Stimulated activated naive CD8-positive, alpha-beta T cell treated with anti-CD3 and anti-CD28 coated beads, Interleukin-15, Interleukin-2, amounts not matched to agents 100 ng/mL and 50 ng/mL, for 24 hours (primary cell): ENCODE results near the gene ZNF718.
"Not testable (repeated sequence)": the region's sequence is repeated elsewhere in the genome, so short reads cannot be mapped to it uniquely, and the experiment has no call there.

Source experiments
- H3K27ac Mint-ChIP-seq: one replicate; pipeline ENCODE4 v1.8.0; 2021; ENCODE audit warnings: mild to moderate bottlenecking, mixed read lengths
- H3K27me3 Mint-ChIP-seq: one replicate; pipeline ENCODE4 v1.8.0; 2021; ENCODE audit warnings: mixed read lengths
- H3K36me3 Mint-ChIP-seq: one replicate; pipeline ENCODE4 v1.8.0; 2021; ENCODE audit warnings: low read depth, mixed read lengths
- H3K4me1 Mint-ChIP-seq: one replicate; pipeline ENCODE4 v1.8.0; 2021; ENCODE audit warnings: low read depth, mixed read lengths
- H3K4me3 Mint-ChIP-seq: one replicate; pipeline ENCODE4 v1.8.0; 2021; ENCODE audit warnings: mild to moderate bottlenecking, mixed read lengths
- H3K9me3 Mint-ChIP-seq: one replicate; pipeline ENCODE4 v1.8.0; 2021; ENCODE audit warnings: mixed read lengths

The ZNF718 gene

DNA sequence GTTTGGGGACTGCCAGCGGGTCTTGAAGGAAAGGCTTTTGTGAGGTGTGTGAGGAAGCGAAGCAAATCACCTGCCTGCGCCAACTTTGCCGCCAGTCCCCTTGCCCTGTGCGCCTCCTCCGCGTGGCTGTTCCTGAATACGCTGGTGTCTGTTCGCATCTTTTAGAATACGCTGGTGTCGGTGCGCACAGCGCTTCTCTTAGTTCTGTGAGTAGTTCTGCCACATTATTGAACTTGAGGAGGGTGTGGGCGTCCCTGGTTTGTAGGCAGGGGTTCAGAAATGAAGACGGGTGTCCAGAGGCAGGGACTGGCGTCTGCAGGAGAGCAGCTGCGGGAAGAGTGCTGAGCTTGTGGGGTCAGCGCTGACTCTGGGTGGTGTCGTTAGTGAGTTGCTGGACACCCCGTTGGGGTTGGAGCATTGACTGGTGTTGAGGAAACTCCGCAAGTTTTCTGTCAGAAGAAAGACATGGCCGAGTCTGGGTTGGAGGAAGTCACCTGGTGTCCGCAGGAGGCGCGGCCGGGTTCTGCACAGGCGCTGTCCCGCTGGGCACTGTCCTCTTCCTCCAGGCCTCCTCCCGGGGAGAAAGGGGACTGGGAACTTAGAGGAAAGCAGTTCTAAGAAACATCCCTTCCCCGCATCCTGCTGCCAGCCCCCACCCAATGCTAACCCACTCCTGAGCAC lies 930 bp downstream of the ZNF718 start:
- Mint-ChIP-seq H3K27me3 (no peaks in the 10 kb centered on the region), H3K4me3 (peak overlapping the region; percentile 99), H3K27ac (peak overlapping the region; percentile 99), H3K36me3 (peaks cover 73% of the 10 kb centered on the region), H3K9me3 (peaks cover 17% of the 10 kb centered on the region), H3K4me1 (peaks cover 37% of the 10 kb centered on the region)

DNA sequence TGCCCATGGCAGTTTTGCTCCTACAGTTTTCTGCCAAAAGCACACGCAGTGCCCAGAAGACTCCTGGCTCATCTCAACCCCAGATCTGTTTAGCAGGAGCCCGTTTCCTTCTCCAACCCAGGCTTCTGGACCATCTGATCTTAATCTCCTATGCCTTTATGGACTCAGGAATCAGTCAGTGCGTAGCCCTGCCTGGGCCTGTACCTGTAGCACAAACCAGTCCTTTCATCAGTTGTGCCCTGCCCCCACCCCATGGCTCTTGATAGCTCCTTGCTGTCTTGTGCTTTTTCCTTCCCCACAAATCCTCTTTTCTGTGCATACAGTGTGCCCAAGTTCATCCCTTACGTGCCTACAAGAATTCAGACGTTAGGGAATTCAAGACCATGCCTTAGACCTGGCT lies 1.5 kb downstream of the ZNF718 start:
- H3K9me3 Mint-ChIP-seq: peaks cover 15% of the 10 kb centered on the region
- peaks cover 31% of the 10 kb centered on the region for H3K4me1 Mint-ChIP-seq
- peaks cover 74% of the 10 kb centered on the region for H3K36me3 Mint-ChIP-seq
- peak overlapping the region; percentile 99 for H3K27ac Mint-ChIP-seq
- H3K27me3 Mint-ChIP-seq: no peaks in the 10 kb centered on the region
- H3K4me3 Mint-ChIP-seq: peak overlapping the region; percentile 99

DNA sequence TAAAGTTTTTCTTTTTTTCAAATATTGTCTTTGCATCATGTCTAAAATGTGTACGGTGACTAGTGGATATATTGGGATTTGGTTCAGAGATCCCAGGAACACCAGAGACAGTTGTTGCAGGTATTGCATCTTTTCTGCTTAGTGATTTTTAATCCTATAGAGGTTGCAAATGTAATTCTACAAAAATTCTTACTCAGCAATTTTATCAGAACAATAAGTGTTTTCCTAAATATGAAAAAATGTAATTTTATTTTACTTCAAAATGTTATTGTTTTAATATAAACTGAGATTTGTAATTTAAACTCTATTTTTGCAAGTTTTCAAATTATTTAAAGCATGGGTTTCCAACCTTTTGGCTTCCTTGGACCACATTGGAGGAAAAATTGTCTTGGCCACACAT lies 8.2 kb downstream of the ZNF718 start:
- Mint-ChIP-seq H3K36me3 (peaks cover 72% of the 10 kb centered on the region), H3K27me3 (no peaks in the 10 kb centered on the region), H3K27ac (no peak overlapping the region), H3K4me1 (peaks cover 4% of the 10 kb centered on the region), H3K4me3 (no peak overlapping the region), H3K9me3 (peaks cover 13% of the 10 kb centered on the region)

DNA sequence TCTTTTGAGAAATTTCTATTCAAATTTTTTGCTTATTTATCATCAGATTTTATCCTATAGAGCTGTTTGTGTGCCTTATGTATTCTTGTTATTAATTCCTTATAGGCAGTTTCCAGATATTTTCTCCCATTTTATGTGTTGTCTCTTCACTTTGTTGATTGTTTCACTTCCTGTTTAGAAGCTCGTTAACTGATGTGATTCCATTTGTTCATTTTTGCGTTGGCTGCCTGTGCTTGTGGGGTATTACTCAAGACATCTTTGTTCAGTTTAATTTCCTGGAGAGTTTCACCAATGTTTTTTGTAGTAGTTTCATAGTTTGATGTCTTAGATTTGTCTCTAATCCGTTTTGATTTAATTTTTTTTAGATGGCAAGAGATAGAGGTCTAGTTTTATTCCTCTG lies 14.6 kb downstream of the ZNF718 start:
- H3K27ac Mint-ChIP-seq: no peak overlapping the region
- peaks cover 37% of the 10 kb centered on the region for H3K9me3 Mint-ChIP-seq
- peaks cover 93% of the 10 kb centered on the region for H3K36me3 Mint-ChIP-seq
- peaks cover 4% of the 10 kb centered on the region for H3K4me1 Mint-ChIP-seq
- no peak overlapping the region for H3K4me3 Mint-ChIP-seq
- no peaks in the 10 kb centered on the region for H3K27me3 Mint-ChIP-seq

DNA sequence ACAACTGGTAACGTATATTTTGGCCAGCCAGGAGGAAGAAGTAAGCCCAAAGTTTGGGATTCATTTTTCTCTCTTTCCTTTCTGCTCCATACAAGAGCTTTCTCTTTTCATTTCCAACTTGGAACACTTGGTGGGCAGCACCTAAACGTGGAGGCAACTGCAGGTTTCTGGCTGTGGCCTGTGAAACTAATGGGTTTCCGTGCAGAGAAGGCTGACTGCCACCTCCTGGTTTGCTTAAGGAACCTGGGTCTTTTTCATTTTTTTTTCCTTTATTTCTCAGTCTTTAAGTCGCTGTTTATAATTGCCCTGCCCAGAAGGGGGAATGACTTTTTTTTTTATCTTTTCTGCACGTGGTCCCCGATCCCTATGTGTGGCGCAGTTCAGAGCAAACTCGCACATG lies 15.4 kb downstream of the ZNF718 start:
- H3K27ac Mint-ChIP-seq: no peak overlapping the region
- H3K36me3 Mint-ChIP-seq: peaks cover 94% of the 10 kb centered on the region
- H3K9me3 Mint-ChIP-seq: peaks cover 37% of the 10 kb centered on the region
- no peaks in the 10 kb centered on the region for H3K27me3 Mint-ChIP-seq
- peaks cover 4% of the 10 kb centered on the region for H3K4me1 Mint-ChIP-seq
- H3K4me3 Mint-ChIP-seq: no peak overlapping the region

DNA sequence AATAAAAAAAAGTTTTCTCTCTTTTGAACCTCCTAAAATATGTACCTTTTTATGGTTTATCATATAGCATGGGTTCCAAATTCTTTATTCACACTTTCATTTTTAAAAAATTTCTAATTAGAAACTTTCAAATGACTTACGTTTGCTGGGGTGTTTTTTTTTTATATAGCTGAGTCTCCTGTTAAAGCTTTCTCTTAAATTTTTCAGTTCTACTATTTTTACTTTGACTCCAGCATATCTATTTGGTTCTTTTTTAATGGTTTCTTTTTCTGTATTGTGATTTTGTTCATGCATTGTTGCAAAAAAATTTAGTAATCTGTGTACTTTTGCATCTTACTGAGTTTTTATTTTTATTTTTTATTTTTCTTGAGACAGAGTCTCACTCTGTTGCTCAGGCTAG lies 22.3 kb downstream of the ZNF718 start:
- H3K27me3 Mint-ChIP-seq: no peaks in the 10 kb centered on the region
- peaks cover 24% of the 10 kb centered on the region for H3K9me3 Mint-ChIP-seq
- H3K36me3 Mint-ChIP-seq: peaks cover 77% of the 10 kb centered on the region
- H3K27ac Mint-ChIP-seq: no peak overlapping the region
- H3K4me1 Mint-ChIP-seq: no peaks in the 10 kb centered on the region
- no peak overlapping the region for H3K4me3 Mint-ChIP-seq

DNA sequence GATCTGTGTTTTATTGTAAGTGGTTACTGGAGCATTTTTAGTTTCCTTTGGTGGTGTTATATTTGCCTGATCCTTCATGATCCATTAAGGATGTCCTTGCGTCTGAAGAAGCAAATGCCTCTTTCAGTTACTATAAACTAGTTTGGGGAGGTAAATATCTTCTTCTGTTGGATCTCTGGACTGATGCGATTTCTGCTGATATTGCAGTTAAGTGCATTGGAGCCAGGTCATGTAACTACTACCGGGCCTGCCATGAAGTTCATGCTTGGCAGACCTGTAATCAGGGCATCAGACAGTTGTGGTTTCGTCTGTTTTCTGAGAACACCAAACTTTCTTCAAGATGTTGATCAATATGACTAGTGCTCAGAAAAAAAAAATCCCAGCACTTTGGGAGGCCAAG lies 22.9 kb downstream of the ZNF718 start:
- Mint-ChIP-seq H3K9me3 (peaks cover 25% of the 10 kb centered on the region), H3K36me3 (peaks cover 72% of the 10 kb centered on the region)

DNA sequence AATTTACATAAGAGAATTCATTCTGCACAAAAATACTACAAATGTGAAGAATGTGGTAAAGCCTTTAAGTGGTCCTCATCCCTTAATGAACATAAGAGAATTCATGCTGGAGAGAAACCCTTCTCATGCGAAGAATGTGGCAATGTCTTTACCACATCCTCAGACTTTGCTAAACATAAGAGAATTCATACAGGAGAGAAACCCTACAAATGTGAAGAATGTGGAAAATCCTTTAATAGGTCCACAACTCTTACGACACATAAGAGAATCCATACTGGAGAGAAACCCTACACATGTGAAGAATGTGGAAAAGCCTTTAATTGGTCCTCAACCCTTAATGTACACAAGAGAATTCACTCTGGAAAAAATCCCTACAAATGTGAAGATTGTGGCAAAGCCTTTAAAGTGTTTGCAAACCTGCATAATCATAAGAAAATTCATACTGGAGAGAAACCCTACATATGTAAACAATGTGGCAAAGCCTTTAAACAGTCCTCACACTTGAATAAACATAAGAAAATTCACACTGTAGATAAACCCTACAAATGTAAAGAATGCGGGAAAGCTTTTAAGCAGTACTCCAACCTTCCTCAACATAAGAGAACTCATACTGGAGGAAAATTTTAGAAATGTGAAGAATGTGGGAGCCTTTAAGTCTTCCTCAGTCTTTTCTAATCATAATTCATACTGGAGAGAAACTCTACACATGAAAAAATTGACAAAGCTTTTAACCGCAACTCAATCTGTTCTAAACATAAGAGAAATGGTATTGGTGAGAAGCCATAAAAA lies 37.4 kb downstream of the ZNF718 start:
- H3K9me3 Mint-ChIP-seq: peaks cover 31% of the 10 kb centered on the region
- H3K27ac Mint-ChIP-seq: no peak overlapping the region
- no peak overlapping the region for H3K4me3 Mint-ChIP-seq
- H3K27me3 Mint-ChIP-seq: no peaks in the 10 kb centered on the region
- H3K4me1 Mint-ChIP-seq: no peaks in the 10 kb centered on the region
- peaks cover 59% of the 10 kb centered on the region for H3K36me3 Mint-ChIP-seq

More for the DNA sequence above, 22.9 kb downstream of the ZNF718 start:
- Mint-ChIP-seq H3K4me1 (no peaks in the 10 kb centered on the region), H3K4me3 (no peak overlapping the region), H3K27ac (no peak overlapping the region), H3K27me3 (no peaks in the 10 kb centered on the region)

DNA sequence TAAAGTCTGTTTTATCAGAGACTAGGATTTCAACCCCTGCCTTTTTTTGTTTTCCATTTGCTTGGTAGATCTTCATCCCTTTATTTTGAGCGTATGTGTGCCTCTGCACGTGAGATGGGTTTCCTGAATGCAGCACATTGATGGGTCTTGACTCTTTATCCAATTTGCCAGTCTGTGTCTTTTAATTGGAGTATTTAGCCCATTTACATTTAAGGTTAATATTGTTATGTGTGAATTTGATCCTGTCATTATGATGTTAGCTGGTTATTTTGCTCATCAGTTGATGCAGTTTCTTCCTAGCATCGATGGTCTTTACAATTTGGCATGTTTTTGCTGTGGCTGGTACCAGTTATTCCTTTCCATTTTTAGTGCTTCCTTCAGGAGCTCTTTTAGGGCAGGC lies 45.3 kb downstream of the ZNF718 start:
- peaks cover 43% of the 10 kb centered on the region for H3K9me3 Mint-ChIP-seq
- not testable (repeated sequence) for H3K4me1 Mint-ChIP-seq
- peaks cover 54% of the 10 kb centered on the region for H3K36me3 Mint-ChIP-seq

DNA sequence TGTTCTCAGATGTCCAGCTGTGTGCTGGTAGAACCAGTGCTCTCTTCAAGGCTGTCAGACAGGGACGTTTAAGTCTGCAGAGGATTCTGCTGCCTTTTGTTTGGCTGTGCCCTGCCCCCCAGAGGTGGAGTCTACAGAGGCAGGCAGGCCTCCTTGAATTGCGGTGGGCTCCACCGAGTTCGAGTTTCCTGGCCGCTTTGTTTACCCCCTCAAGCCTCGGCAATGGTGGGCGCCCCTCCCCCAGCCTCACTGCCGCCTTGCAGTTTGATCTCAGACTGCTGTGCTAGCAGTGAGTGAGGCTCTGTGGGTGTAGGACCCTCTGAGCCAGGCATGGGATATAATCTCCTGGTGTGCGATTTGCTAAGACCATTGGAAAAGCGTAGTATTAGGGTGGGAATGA lies 47.0 kb downstream of the ZNF718 start:
- H3K9me3 Mint-ChIP-seq: peaks cover 53% of the 10 kb centered on the region
- H3K4me3 Mint-ChIP-seq, H3K27ac Mint-ChIP-seq, H3K27me3 Mint-ChIP-seq, H3K4me1 Mint-ChIP-seq: not testable (repeated sequence)
- peaks cover 64% of the 10 kb centered on the region for H3K36me3 Mint-ChIP-seq

More for the DNA sequence above, 45.3 kb downstream of the ZNF718 start:
- not testable (repeated sequence) for H3K27ac Mint-ChIP-seq, H3K4me3 Mint-ChIP-seq, H3K27me3 Mint-ChIP-seq

DNA sequence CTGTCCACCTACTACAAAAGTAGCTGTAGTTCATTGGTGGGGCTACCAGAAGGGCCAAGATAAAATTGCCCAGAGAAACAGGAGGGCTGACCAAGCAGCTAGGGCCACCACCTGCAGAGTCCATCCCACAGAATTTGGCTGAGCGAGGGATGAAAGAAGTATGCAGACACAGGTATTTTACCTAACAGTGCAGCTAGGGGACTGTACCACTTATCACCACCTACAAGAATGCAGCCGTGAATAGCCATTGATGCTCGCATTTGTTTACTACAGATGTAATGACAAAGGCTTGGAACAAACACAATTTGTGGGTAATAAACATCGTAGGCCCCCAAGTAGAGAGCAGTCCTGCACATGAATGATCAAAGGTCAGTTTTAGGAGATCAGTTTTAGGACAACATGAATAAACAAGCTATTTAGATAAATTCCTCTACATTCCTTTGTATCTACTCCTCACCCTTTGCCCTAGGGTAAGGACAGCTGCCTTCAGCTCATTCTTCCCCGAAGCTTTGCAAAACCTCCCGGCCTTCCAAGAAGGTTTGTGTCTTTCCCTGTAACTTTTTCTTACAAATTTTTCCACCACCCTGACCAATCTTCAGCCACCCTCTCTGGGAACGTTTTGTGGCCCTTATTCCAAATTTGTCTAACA lies 49.5 kb downstream of the ZNF718 start:
- Mint-ChIP-seq H3K27me3 (no peaks in the 10 kb centered on the region), H3K4me1 (no peaks in the 10 kb centered on the region), H3K4me3 (no peak overlapping the region), H3K9me3 (peaks cover 58% of the 10 kb centered on the region), H3K27ac (no peak overlapping the region), H3K36me3 (peaks cover 70% of the 10 kb centered on the region)

DNA sequence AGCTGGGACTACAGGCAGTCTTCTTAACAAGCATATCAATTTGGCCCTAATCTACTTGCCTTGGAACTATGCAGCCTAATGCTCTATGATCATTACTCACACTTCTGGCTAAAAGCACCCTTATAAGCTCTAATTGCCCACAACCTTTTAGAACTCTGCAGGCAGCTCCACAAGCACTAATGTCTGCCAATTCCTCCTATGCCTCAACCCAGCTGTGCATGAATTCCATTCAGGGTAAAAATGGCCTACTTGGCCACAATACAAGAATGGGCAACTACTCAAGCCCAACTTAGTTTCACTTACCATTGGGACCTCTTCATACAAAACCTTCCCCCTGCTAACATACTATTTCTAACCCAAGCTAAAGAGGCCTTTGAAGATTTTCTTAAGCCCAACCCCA lies 51.7 kb downstream of the ZNF718 start:
- H3K9me3 Mint-ChIP-seq: peaks cover 52% of the 10 kb centered on the region
- H3K27ac Mint-ChIP-seq: no peak overlapping the region
- H3K4me3 Mint-ChIP-seq: no peak overlapping the region
- peaks cover 63% of the 10 kb centered on the region for H3K36me3 Mint-ChIP-seq
- H3K4me1 Mint-ChIP-seq: no peaks in the 10 kb centered on the region
- H3K27me3 Mint-ChIP-seq: no peaks in the 10 kb centered on the region

DNA sequence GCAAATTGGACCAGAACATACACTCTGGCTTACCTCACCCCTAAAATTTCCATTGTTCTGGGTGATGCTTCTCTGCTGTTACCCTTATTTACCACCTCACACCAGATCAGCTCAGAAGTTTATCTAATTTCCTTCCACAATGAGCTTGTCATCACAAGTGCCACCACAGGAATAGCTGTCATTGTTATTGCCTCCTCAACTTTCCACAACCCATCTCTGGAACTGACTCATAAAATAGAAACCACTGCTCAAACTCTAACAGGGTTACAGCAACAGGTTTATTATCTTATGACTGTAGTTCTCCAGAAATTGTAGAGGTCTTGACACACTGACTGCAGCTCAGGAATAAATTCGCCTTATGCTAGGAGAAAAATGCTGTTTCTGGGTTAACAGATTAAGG lies 52.7 kb downstream of the ZNF718 start:
- Mint-ChIP-seq H3K27ac (no peak overlapping the region), H3K4me3 (no peak overlapping the region), H3K36me3 (peaks cover 63% of the 10 kb centered on the region), H3K4me1 (no peaks in the 10 kb centered on the region), H3K9me3 (peaks cover 53% of the 10 kb centered on the region), H3K27me3 (no peaks in the 10 kb centered on the region)

DNA sequence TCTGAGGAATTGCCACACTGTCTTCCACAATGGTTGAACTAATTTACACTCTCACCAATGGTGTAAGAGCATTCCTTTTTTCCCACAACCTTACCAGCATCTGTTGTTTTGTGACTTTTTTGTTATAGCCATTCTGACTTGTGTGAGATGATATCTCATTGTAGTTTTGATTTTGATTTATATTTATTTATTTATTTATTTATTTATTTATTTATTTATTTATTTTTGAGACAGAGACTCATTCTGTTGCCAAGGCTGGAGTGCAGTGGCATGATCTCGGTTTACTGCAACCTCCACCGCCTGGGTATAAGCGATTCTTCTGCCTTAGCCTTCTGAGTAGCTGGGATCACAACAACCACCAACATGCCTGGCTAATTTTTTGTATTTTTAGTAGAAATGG lies 57.9 kb downstream of the ZNF718 start:
- H3K4me1 Mint-ChIP-seq, H3K27me3 Mint-ChIP-seq, H3K4me3 Mint-ChIP-seq, H3K27ac Mint-ChIP-seq: not testable (repeated sequence)
- peaks cover 54% of the 10 kb centered on the region for H3K9me3 Mint-ChIP-seq
- H3K36me3 Mint-ChIP-seq: peaks cover 68% of the 10 kb centered on the region

DNA sequence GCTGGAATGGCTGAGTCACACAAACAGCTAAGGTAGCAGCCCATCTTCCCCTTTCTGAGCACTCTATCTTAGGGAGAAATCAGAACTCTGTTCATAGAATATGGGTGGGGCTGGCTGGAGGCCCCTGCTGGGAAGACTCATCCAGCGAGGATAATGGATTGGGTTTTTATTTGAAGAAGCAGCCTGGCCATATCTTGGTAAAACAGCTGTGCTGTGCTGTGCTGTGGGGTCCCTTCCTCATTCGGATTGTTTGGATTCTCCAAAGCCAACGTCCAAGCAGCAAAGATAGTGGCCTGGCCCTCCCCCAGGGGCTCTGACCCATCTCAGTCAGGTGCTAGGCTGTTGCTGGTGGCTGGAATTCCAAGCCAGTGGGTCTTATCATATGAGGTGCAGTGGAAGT lies 63.8 kb downstream of the ZNF718 start:
- Mint-ChIP-seq H3K9me3 (peaks cover 43% of the 10 kb centered on the region), H3K27me3 (no peaks in the 10 kb centered on the region), H3K36me3 (peaks cover 36% of the 10 kb centered on the region), H3K4me3 (no peak overlapping the region), H3K27ac (no peak overlapping the region), H3K4me1 (no peaks in the 10 kb centered on the region)
